Sigmoid colon (tissue), 7 donors: Measurements from ENCODE around the gene TMUB2. TPM values are rescaled to one million over a fixed set of nuclear protein-coding genes. Genes with fewer than 3 reads are reported as not detected.
A peak's percentile ranks its signal among the peaks of the same experiment; 100 is the strongest.

Source experiments
- DNase-seq: peaks from one replicate; pipeline ENCODE4 v3.0.0-alpha.2; 2019
- H3K27ac ChIP-seq, 4 donors: fragments of 200-600 bp; sonication (generic); one replicate each; pipeline ENCODE4 v1.5.1; 2016 to 2019; ENCODE audit warnings: mild to moderate bottlenecking in 1 of 4
- H3K27me3 ChIP-seq, 3 donors: fragments of 200-600 bp; sonication (generic); one replicate each; pipeline ENCODE4 v1.5.1; 2019; ENCODE audit warnings: mild to moderate bottlenecking in 1 of 3
- H3K36me3 ChIP-seq, 4 donors: fragments of 200-600 bp; sonication (generic); one replicate each; pipeline ENCODE4 v1.5.1; 2016 to 2019
- H3K4me1 ChIP-seq, 4 donors: fragments of 200-600 bp; sonication (generic); one replicate each; pipeline ENCODE4 v1.5.1; 2017 to 2019
- H3K4me3 ChIP-seq, 4 donors: fragments of 200-600 bp; sonication (generic); one replicate each; pipeline ENCODE4 v1.5.1; 2017 to 2019; ENCODE audit warnings: mild to moderate bottlenecking in 2 of 4, moderate library complexity in 1 of 4
- H3K9me3 ChIP-seq, 4 donors: fragments of 200-600 bp in 3 of 4; sonication (generic) in 3 of 4; one replicate each; pipeline versions ENCODE4 v1.5.1 to v1.6.1; 2013 to 2019
- CTCF ChIP-seq, 4 experiments: fragments of 450-650 bp in 3 of 4; fragments of 200-600 bp in 1 of 4; IDR thresholded peaks; one replicate each; pipeline ENCODE4 v1.5.1; 2016 to 2019; ENCODE audit warnings: antibody characterized with exemption in 4 of 4, mild to moderate bottlenecking in 3 of 4, moderate library complexity in 2 of 4
- EP300 ChIP-seq, 4 donors: sonication (generic); formaldehyde crosslinking; IDR thresholded peaks; one replicate each; pipeline ENCODE4 v1.6.1; 2017; ENCODE audit warnings: antibody characterized with exemption in 4 of 4
- POLR2A ChIP-seq, 2 donors: fragments of 450-650 bp; IDR thresholded peaks; one replicate each; pipeline ENCODE4 v1.6.1; 2016; ENCODE audit warnings: antibody characterized with exemption in 2 of 2, mild to moderate bottlenecking in 2 of 2, moderate library complexity in 2 of 2
- POLR2AphosphoS5 ChIP-seq, 4 donors: sonication (generic); formaldehyde crosslinking; IDR thresholded peaks; one replicate each; pipeline ENCODE4 v1.6.1; 2017; ENCODE audit warnings: antibody characterized with exemption in 4 of 4
- WGBS, 2 donors: extraction: QIAGEN DNeasy Blood & Tissue Kit; methylation state at CpG; one replicate each; pipeline ENCODE4 v1.1.7; 2013; 5-methylcytosine and 5-hydroxymethylcytosine counted together
- intact Hi-C: fragments of 100-400 bp; cut with DNase I; formaldehyde crosslinking; loops from one replicate; pipeline ENCODE4 v1.15.1; 2023
- polyA plus RNA-seq, 3 donors: library from polyadenylated mRNA; stranded (reverse); fragments of 200-250 nt; gene quantifications; one replicate each; pipeline ENCODE4 v1.2.3, GENCODE V29; 2013
- total RNA-seq, 4 donors: library from RNA; depleted of rRNA; stranded (reverse); fragments of >200 nt; gene quantifications; one replicate each; pipeline ENCODE4 v1.1.0, GENCODE V29; 2016
- donor health status: healthy with polysubstance abuse.
- donor health status: Bipolar disorder and iron deficiency.
- donor health status: healthy.

The TMUB2 gene
- total and polyA plus RNA-seq, 7 donors, result 19.0 to 41.3 (median 28.8) TPM

- H3K36me3 ChIP-seq, result peaks cover 4 to 11% (median 8%) of the 10 kb centered on the region in 4 donors
- intact Hi-C loops, result no loop called here
- peaks cover 0 to 25% (median 20%) of the 10 kb centered on the region in 4 donors for H3K4me1 ChIP-seq
- H3K4me3 ChIP-seq, result no peak overlapping the region
- no peak for DNase-seq
- 98 to 99% methylated on average over 2 of the region's 2 CpGs for WGBS, 2 donors
- no peak overlapping the region for H3K27ac ChIP-seq
- H3K27me3 ChIP-seq, result no peaks in the 10 kb centered on the region
- TF ChIP-seq EP300 (IDR thresholded peaks at IDR 0.05) (no peak), POLR2A (IDR thresholded peaks at IDR 0.05) (no peak), CTCF (IDR thresholded peaks at IDR 0.05) (no peak), POLR2AphosphoS5 (IDR thresholded peaks at IDR 0.05) (no peak)
- H3K9me3 ChIP-seq, result no peaks in the 10 kb centered on the region
These were observed 3.7 kb upstream of the TMUB2 start for GRCh38 chr17:44183024-44183423.

GRCh38 chr17:44184212-44184810, 2.5 kb upstream of the TMUB2 start:
- no peak overlapping the region for H3K4me3 ChIP-seq
- peaks cover 0 to 35% (median 27%) of the 10 kb centered on the region in 4 donors for H3K4me1 ChIP-seq
- DNase-seq, result no peak
- 90 to 92% methylated on average over 8 of the region's 8 CpGs for WGBS, 2 donors
- no peak overlapping the region for H3K27ac ChIP-seq
- H3K36me3 ChIP-seq, result peaks cover 4 to 10% (median 6%) of the 10 kb centered on the region in 4 donors
- intact Hi-C loops, result no loop called here
- H3K27me3 ChIP-seq, result no peaks in the 10 kb centered on the region
- no peak for TF ChIP-seq POLR2A (IDR thresholded peaks at IDR 0.05)
- no peak for TF ChIP-seq EP300 (IDR thresholded peaks at IDR 0.05)
- TF ChIP-seq CTCF (IDR thresholded peaks at IDR 0.05), result no peak
- no peak for TF ChIP-seq POLR2AphosphoS5 (IDR thresholded peaks at IDR 0.05)
- H3K9me3 ChIP-seq, result no peaks in the 10 kb centered on the region

GRCh38 chr17:44187131-44187899, 543 bp downstream of the TMUB2 start:
- TF ChIP-seq POLR2A (IDR thresholded peaks at IDR 0.05), result no peak
- TF ChIP-seq POLR2AphosphoS5 (IDR thresholded peaks at IDR 0.05), result peak in 1 of 4 donors; percentile 42
- DNase-seq, result no peak
- no peaks in the 10 kb centered on the region for H3K9me3 ChIP-seq
- H3K4me1 ChIP-seq, result peaks cover 0 to 35% (median 27%) of the 10 kb centered on the region in 4 donors
- H3K27ac ChIP-seq, result peak overlapping the region; percentile 89 to 99 (median 94)
- peak overlapping the region; percentile 60 to 94 (median 74) for H3K4me3 ChIP-seq
- no peaks in the 10 kb centered on the region for H3K27me3 ChIP-seq
- WGBS, 2 donors, result 1 to 3% methylated on average over 32 of the region's 32 CpGs
- intact Hi-C loops, result loop anchor here (1.0 to 5.0 kb wide), 2 partner anchors 31 to 65 kb away; partner anchors contain the start of gene HDAC5
- peaks cover 2 to 27% (median 10%) of the 10 kb centered on the region in 4 donors for H3K36me3 ChIP-seq

- peak overlapping the region in 3 of 4 donors; percentile 91 to 99 (median 98) for H3K27ac ChIP-seq
- WGBS, 2 donors, result 91 to 92% methylated on average over 12 of the region's 12 CpGs
- H3K4me3 ChIP-seq, result no peak overlapping the region
- H3K36me3 ChIP-seq, result peaks cover 4 to 39% (median 16%) of the 10 kb centered on the region in 4 donors
- TF ChIP-seq POLR2A (IDR thresholded peaks at IDR 0.05), result no peak
- TF ChIP-seq POLR2AphosphoS5 (IDR thresholded peaks at IDR 0.05), result no peak
- TF ChIP-seq EP300 (IDR thresholded peaks at IDR 0.05), result no peak
- no peak for TF ChIP-seq CTCF (IDR thresholded peaks at IDR 0.05)
- DNase-seq, result no peak
- H3K27me3 ChIP-seq, result no peaks in the 10 kb centered on the region
- H3K9me3 ChIP-seq, result no peaks in the 10 kb centered on the region
- H3K4me1 ChIP-seq, result peaks cover 0 to 35% (median 27%) of the 10 kb centered on the region in 4 donors
- intact Hi-C loops, result loop anchor here (5.0 kb wide), 1 partner anchor 66 kb away; the partner anchor contains the start of gene HDAC5
These were observed 2.0 kb downstream of the TMUB2 start for GRCh38 chr17:44188576-44189403.
